Astrocyte of the cerebellum (primary cell): ENCODE data around the gene ARHGEF7.

ENCODE experiments used
- DNase-seq: peaks from one replicate; pipeline ENCODE4 v3.0.0-alpha.2; 2011; ENCODE audit warnings: low read depth
- H3K4me3 ChIP-seq: 2 replicates; pipeline ENCODE4 v1.5.1; 2011; ENCODE audit warnings: mild to moderate bottlenecking, low read depth, low read length, moderate library complexity
- CTCF ChIP-seq: IDR thresholded peaks from 2 replicates; pipeline ENCODE4 v1.5.1; 2012; ENCODE audit warnings: low read length, low read depth, moderate library complexity, mild to moderate bottlenecking; ENCODE audit errors: missing control alignments
- in situ Hi-C: cut with HindIII; loops from 2 replicates; pipeline ENCODE4 v1.10.0; 2017; ENCODE audit warnings: low sequenced_read_pairs

Gene ARHGEF7

GRCh38 chr13:111342721-111343120 is 227.6 kb downstream of the ARHGEF7 start:
- in situ Hi-C loops, result no loop called here
- DNase-seq, result no peak
- no peak overlapping the region for H3K4me3 ChIP-seq
- no peak for TF ChIP-seq CTCF

- in situ Hi-C loops, result no loop called here
- H3K4me3 ChIP-seq, result no peak overlapping the region
- no peak for TF ChIP-seq CTCF
- no peak for DNase-seq
Measured at GRCh38 chr13:111343186-111343805, 228.2 kb downstream of the ARHGEF7 start.

- in situ Hi-C loops, result no loop called here
- peak; percentile 45 for TF ChIP-seq CTCF
- no peak for DNase-seq
- H3K4me3 ChIP-seq, result no peak overlapping the region
Measured at GRCh38 chr13:111344471-111345191, 229.5 kb downstream of the ARHGEF7 start.

- H3K4me3 ChIP-seq, result no peak overlapping the region
- no peak for DNase-seq
- in situ Hi-C loops, result no loop called here
- TF ChIP-seq CTCF, result no peak
Measured at GRCh38 chr13:111345682-111346081, 230.6 kb downstream of the ARHGEF7 start.

- TF ChIP-seq CTCF, result no peak
- DNase-seq, result no peak
- H3K4me3 ChIP-seq, result no peak overlapping the region
- in situ Hi-C loops, result no loop called here
Measured at GRCh38 chr13:111346101-111346680, 231.1 kb downstream of the ARHGEF7 start.

- H3K4me3 ChIP-seq, result no peak overlapping the region
- TF ChIP-seq CTCF, result no peak
- in situ Hi-C loops, result no loop called here
- no peak for DNase-seq
Measured at GRCh38 chr13:111347438-111347837, 232.3 kb downstream of the ARHGEF7 start.
